Natural killer cell (primary cell): Measurements from ENCODE around the gene SBNO1. TPM values are rescaled to one million over a fixed set of nuclear protein-coding genes. Genes with fewer than 3 reads are reported as not detected.

ENCODE experiments used
- ATAC-seq, 3 donors: fragments of 150-1000 bp in 2 of 3; fragments of 200-7000 bp in 1 of 3; cut with Tn5 transposase; 1 replicate in 1 of 3; 2 replicates in 2 of 3; pipeline ENCODE4 v1.10.0; 2021; ENCODE audit warnings: mild to moderate bottlenecking in 2 of 3, moderate library complexity in 2 of 3
- DNase-seq, 2 donors: peaks; one replicate each; pipeline versions ENCODE4 v3.0.0 to v3.0.0-alpha.2; 2013 to 2021; ENCODE audit warnings: mixed read lengths in 1 of 2
- H3K27ac ChIP-seq: one replicate; pipeline ENCODE4 v1.5.1; 2013; ENCODE audit warnings: mild to moderate bottlenecking, low read length
- H3K27me3 ChIP-seq: one replicate; pipeline ENCODE4 v1.6.1; 2013; ENCODE audit warnings: low read length; ENCODE audit not compliant: control insufficient read depth, insufficient read depth
- H3K36me3 ChIP-seq: one replicate; pipeline ENCODE4 v1.6.1; 2013; ENCODE audit warnings: low read length; ENCODE audit not compliant: control insufficient read depth, insufficient read depth
- H3K4me1 ChIP-seq: one replicate; pipeline ENCODE4 v1.6.1; 2013; ENCODE audit warnings: low read length; ENCODE audit not compliant: control insufficient read depth, insufficient read depth
- H3K4me3 ChIP-seq: one replicate; pipeline ENCODE4 v1.5.1; 2013; ENCODE audit warnings: low read length
- H3K9me3 ChIP-seq: one replicate; pipeline ENCODE4 v1.6.1; 2013; ENCODE audit warnings: low read length; ENCODE audit not compliant: control insufficient read depth, insufficient read depth
- H3K27ac Mint-ChIP-seq, 2 donors: one replicate each; pipeline ENCODE4 v1.8.0; 2022; ENCODE audit warnings: mild to moderate bottlenecking in 2 of 2, mixed read lengths in 2 of 2, moderate library complexity in 1 of 2
- H3K27me3 Mint-ChIP-seq, 2 donors: one replicate each; pipeline ENCODE4 v1.8.0; 2022; ENCODE audit warnings: low read depth in 2 of 2, mixed read lengths in 2 of 2
- H3K36me3 Mint-ChIP-seq: one replicate; pipeline ENCODE4 v1.8.0; 2022; ENCODE audit warnings: mixed read lengths
- H3K4me1 Mint-ChIP-seq, 2 donors: one replicate each; pipeline ENCODE4 v1.8.0; 2022; ENCODE audit warnings: mixed read lengths in 2 of 2
- H3K4me3 Mint-ChIP-seq: one replicate; pipeline ENCODE4 v1.8.0; 2022; ENCODE audit warnings: mild to moderate bottlenecking, moderate library complexity, mixed read lengths
- H3K9me3 Mint-ChIP-seq, 2 donors: one replicate each; pipeline ENCODE4 v1.8.0; 2022; ENCODE audit warnings: mixed read lengths in 2 of 2
- CTCF ChIP-seq: fragments of 200-600 bp; IDR thresholded peaks from one replicate; pipeline ENCODE4 v1.8.0; 2022; ENCODE audit warnings: antibody characterized with exemption
- WGBS: methylation state at CpG from one replicate; pipeline ENCODE4 v1.1.7; 2013; ENCODE audit warnings: missing lambda C conversion rate; ENCODE audit not compliant: insufficient coverage; 5-methylcytosine and 5-hydroxymethylcytosine counted together
- intact Hi-C: fragments of 100-400 bp; cut with micrococcal nuclease; formaldehyde crosslinking; loops from one replicate; pipeline ENCODE4 v1.14.2; 2022
- total RNA-seq, 4 donors: library from RNA; stranded (reverse); fragments of 120-200 nt in 1 of 4; gene quantifications; one replicate each; pipeline versions ENCODE4 v1.2.3 to v1.2.4, GENCODE V29; 2013 to 2022

The SBNO1 gene
- total RNA-seq, 3 donors from 2014 or later (not counting 1 experiment from before 2014, with no cell fraction given) = 30.7 to 40.3 (median 34.3) TPM

GRCh38 chr12:123363390-123363739 lies 1.3 kb downstream of the SBNO1 start:
- H3K36me3 ChIP-seq = peaks cover 2% of the 10 kb centered on the region
- no peak for ATAC-seq
- intact Hi-C loops = loop anchor here (5.0 to 10.0 kb wide), 4 partner anchors 91 to 239 kb away; partner anchors contain the start of genes DDX55, MPHOSPH9, MTRFR and SNRNP35
- peak overlapping the region; percentile 94 for H3K4me3 Mint-ChIP-seq
- H3K27me3 ChIP-seq = no peaks in the 10 kb centered on the region
- no peaks in the 10 kb centered on the region for H3K27me3 Mint-ChIP-seq
- peaks cover 28% of the 10 kb centered on the region for H3K4me1 ChIP-seq
- no peak for TF ChIP-seq CTCF
- H3K4me1 Mint-ChIP-seq = peaks cover 23 to 25% of the 10 kb centered on the region in 2 donors
- WGBS = 7% methylated on average over 9 of the region's 9 CpGs
- no peaks in the 10 kb centered on the region for H3K9me3 ChIP-seq
- peak overlapping the region; percentile 74 for H3K27ac ChIP-seq
- DNase-seq = peak in 1 of 2 donors; percentile 55
- H3K9me3 Mint-ChIP-seq = no peaks in the 10 kb centered on the region
- peak overlapping the region; percentile 86 to 95 for H3K27ac Mint-ChIP-seq
- H3K36me3 Mint-ChIP-seq = no peaks in the 10 kb centered on the region
- peak overlapping the region; percentile 67 for H3K4me3 ChIP-seq

GRCh38 chr12:123358035-123358434 lies 6.6 kb downstream of the SBNO1 start:
- Mint-ChIP-seq H3K4me1 (peaks cover 28 to 36% of the 10 kb centered on the region in 2 donors), H3K4me3 (no peak overlapping the region), H3K9me3 (no peaks in the 10 kb centered on the region), H3K36me3 (no peaks in the 10 kb centered on the region), H3K27ac (no peak overlapping the region), H3K27me3 (no peaks in the 10 kb centered on the region)
- no peak for TF ChIP-seq CTCF
- ATAC-seq (no peak), DNase-seq (no peak)
- Histone ChIP-seq H3K27me3 (no peaks in the 10 kb centered on the region), H3K36me3 (peaks cover 4% of the 10 kb centered on the region), H3K4me1 (peaks cover 7% of the 10 kb centered on the region), H3K9me3 (no peaks in the 10 kb centered on the region), H3K4me3 (no peak overlapping the region), H3K27ac (no peak overlapping the region)
- intact Hi-C loops = no loop called here
- WGBS = 47% methylated on average over 1 of the region's 1 CpG

- Histone ChIP-seq H3K27ac (no peak overlapping the region), H3K36me3 (peaks cover 4% of the 10 kb centered on the region), H3K9me3 (no peaks in the 10 kb centered on the region), H3K4me1 (no peaks in the 10 kb centered on the region), H3K4me3 (no peak overlapping the region), H3K27me3 (no peaks in the 10 kb centered on the region)
- Mint-ChIP-seq H3K4me3 (no peak overlapping the region), H3K27ac (no peak overlapping the region), H3K9me3 (no peaks in the 10 kb centered on the region), H3K4me1 (peaks cover 37 to 40% of the 10 kb centered on the region in 2 donors), H3K27me3 (no peaks in the 10 kb centered on the region), H3K36me3 (no peaks in the 10 kb centered on the region)
- ATAC-seq (no peak), DNase-seq (no peak)
- intact Hi-C loops = no loop called here
- WGBS = 95% methylated on average over 6 of the region's 7 CpGs
- no peak for TF ChIP-seq CTCF
These were observed 8.4 kb downstream of the SBNO1 start for GRCh38 chr12:123356159-123356670.

- Histone ChIP-seq H3K27ac (no peak overlapping the region), H3K27me3 (no peaks in the 10 kb centered on the region), H3K9me3 (no peaks in the 10 kb centered on the region), H3K4me3 (no peak overlapping the region), H3K36me3 (peaks cover 2% of the 10 kb centered on the region), H3K4me1 (no peaks in the 10 kb centered on the region)
- no peaks in the 10 kb centered on the region for H3K36me3 Mint-ChIP-seq
- peak overlapping the region in 1 of 2 donors; percentile 12 for H3K27ac Mint-ChIP-seq
- no peak overlapping the region for H3K4me3 Mint-ChIP-seq
- peaks cover 40 to 46% of the 10 kb centered on the region in 2 donors for H3K4me1 Mint-ChIP-seq
- intact Hi-C loops = no loop called here
- DNase-seq (no peak), ATAC-seq (no peak)
- no peaks in the 10 kb centered on the region for H3K9me3 Mint-ChIP-seq
- no peak for TF ChIP-seq CTCF
- WGBS = 100% methylated on average over 1 of the region's 2 CpGs
- H3K27me3 Mint-ChIP-seq = no peaks in the 10 kb centered on the region
These were observed 10.0 kb downstream of the SBNO1 start for GRCh38 chr12:123354600-123354999.
